Left ventricle myocardium inferior (tissue), 1 donor: Measurements from ENCODE around the gene RPS6KA4. TPM values are rescaled to one million over a fixed set of nuclear protein-coding genes. Genes with fewer than 3 reads are reported as not detected.

Experiments used
- DNase-seq: peaks from one replicate; pipeline ENCODE4 v3.0.0-alpha.2; 2020
- H3K27ac ChIP-seq: fragments of 200-600 bp; replicated peaks from 2 replicates; pipeline ENCODE4 v1.8.0; 2021
- H3K27me3 ChIP-seq: fragments of 200-600 bp; 2 replicates; pipeline ENCODE4 v1.8.0; 2021; ENCODE audit warnings: low read depth
- H3K36me3 ChIP-seq: fragments of 200-600 bp; 2 replicates; pipeline ENCODE4 v1.8.0; 2021
- H3K4me1 ChIP-seq: fragments of 200-600 bp; 2 replicates; pipeline ENCODE4 v1.8.0; 2021
- H3K4me3 ChIP-seq: fragments of 200-600 bp; 2 replicates; pipeline ENCODE4 v1.8.0; 2021; ENCODE audit warnings: mild to moderate bottlenecking, moderate library complexity
- H3K9me3 ChIP-seq: fragments of 200-600 bp; replicated peaks from 2 replicates; pipeline ENCODE4 v1.8.0; 2021
- intact Hi-C: fragments of 100-400 bp; cut with micrococcal nuclease; formaldehyde crosslinking; loops from one replicate; pipeline ENCODE4 v1.11.0; 2022
- long read RNA-seq: library from polyadenylated mRNA; unstranded; transcript quantifications from one replicate; pipeline ENCODE4 v2.0.0, GENCODE V29; 2021
- total RNA-seq: library from RNA; stranded (reverse); fragmentation: NEBNext Ultra II Directional; extraction: Animal tissue kit (Norgen Biotek cat#: 25700); gene quantifications from one replicate; pipeline ENCODE4 v1.2.1, GENCODE V29; 2021
- TF ChIP-seq, protein P1 (sequence below): fragments of 200-600 bp; IDR thresholded peaks from 2 replicates; pipeline ENCODE4 v1.8.0; 2021; ENCODE audit warnings: antibody characterized with exemption, mild to moderate bottlenecking, borderline replicate concordance
- donor health status: DM: no; HTN: yes; CAD: no; lungs with severe emphysema.

Gene RPS6KA4
- 16.8 TPM for total RNA-seq
- long read RNA-seq, transcript RPS6KA4-201 (17 exons, 3,119 nt): major isoform, 23 of 39 reads
- long read RNA-seq, partial matches to known transcripts: 4 of 39 reads
- long read RNA-seq, other reads (novel, unspliced or antisense): 6 of 39 reads

DNA sequence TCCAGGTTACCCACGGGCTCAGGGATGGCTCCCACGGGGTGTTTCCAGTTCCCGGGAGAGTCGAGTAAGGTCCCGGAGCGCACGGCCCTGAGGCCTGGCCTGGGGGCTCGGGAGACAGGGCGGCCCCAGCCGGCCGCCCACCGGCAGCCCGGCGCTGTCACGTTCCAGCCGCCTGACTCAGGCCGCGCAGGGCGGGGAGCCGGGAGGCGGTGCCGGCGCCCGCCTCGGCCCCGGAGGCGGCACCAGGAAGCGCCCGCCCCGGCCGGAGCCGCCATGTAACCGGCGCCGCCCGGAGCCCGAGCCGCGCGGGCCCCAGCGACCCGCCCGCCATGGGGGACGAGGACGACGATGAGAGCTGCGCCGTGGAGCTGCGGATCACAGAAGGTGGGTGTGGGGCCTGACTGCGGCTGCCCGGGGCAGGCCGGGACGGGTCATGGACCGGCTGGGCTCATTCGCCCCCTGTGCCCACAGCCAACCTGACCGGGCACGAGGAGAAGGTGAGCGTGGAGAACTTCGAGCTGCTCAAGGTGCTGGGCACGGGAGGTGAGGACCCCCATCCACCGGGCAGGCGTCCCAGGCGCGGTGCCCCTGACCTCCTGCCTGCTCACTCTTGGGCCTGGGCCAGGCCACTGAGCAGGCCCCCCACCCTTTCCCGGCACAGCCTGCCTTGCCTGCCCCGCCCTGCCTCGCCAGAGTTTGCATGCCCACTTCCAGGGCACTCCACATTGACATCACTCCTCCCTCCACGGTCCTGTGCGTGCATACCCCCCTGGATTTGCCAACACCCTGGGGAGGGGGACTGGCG, at the start of gene RPS6KA4:
Gene RPS6KA4 (plus strand): TSS at position 256 of the 805 bp plus-strand sequence. CDS start 74 bp downstream, at position 330.
- H3K36me3 ChIP-seq: peaks cover 39% of the 10 kb centered on the region
- H3K27ac ChIP-seq: peak within 1 kb of the TSS; percentile 92
- peaks cover 48% of the 10 kb centered on the region for H3K4me1 ChIP-seq
- intact Hi-C loops: no loop called here
- H3K27me3 ChIP-seq: no peaks in the 10 kb centered on the region
- peak; percentile 68 for DNase-seq
- TF ChIP-seq, protein P1, sequence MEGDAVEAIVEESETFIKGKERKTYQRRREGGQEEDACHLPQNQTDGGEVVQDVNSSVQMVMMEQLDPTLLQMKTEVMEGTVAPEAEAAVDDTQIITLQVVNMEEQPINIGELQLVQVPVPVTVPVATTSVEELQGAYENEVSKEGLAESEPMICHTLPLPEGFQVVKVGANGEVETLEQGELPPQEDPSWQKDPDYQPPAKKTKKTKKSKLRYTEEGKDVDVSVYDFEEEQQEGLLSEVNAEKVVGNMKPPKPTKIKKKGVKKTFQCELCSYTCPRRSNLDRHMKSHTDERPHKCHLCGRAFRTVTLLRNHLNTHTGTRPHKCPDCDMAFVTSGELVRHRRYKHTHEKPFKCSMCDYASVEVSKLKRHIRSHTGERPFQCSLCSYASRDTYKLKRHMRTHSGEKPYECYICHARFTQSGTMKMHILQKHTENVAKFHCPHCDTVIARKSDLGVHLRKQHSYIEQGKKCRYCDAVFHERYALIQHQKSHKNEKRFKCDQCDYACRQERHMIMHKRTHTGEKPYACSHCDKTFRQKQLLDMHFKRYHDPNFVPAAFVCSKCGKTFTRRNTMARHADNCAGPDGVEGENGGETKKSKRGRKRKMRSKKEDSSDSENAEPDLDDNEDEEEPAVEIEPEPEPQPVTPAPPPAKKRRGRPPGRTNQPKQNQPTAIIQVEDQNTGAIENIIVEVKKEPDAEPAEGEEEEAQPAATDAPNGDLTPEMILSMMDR: peak; percentile 8
- H3K4me3 ChIP-seq: peak within 1 kb of the TSS; percentile 83
- no peaks in the 10 kb centered on the region for H3K9me3 ChIP-seq

DNA sequence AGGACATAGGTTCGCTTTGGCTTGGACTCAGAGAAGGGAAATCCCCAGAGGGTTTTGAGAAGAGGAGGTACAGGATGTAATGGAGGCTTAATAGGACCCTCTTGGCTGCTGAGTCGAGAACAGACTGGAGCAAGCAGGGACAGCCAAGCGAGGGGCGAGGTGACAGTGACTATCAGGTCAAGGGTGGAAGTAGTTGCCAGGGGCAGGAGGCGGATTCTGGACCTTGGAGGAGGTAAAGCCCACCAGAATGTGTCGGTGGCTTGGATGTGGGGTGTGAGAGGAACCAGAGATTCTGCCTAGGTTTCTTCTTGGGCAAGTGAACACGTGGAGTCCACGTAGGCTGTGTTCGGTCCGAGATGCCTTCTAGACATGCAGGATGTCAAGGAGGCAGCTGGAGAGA, 46.0 kb upstream of the RPS6KA4 start:
- intact Hi-C loops: no loop called here
- no peak for DNase-seq
- H3K9me3 ChIP-seq: no peaks in the 10 kb centered on the region
- peaks cover 63% of the 10 kb centered on the region for H3K4me1 ChIP-seq
- no peaks in the 10 kb centered on the region for H3K27me3 ChIP-seq
- TF ChIP-seq, protein P1: no peak
- peaks cover 31% of the 10 kb centered on the region for H3K36me3 ChIP-seq
- peak overlapping the region; percentile 64 for H3K27ac ChIP-seq
- no peak overlapping the region for H3K4me3 ChIP-seq

DNA sequence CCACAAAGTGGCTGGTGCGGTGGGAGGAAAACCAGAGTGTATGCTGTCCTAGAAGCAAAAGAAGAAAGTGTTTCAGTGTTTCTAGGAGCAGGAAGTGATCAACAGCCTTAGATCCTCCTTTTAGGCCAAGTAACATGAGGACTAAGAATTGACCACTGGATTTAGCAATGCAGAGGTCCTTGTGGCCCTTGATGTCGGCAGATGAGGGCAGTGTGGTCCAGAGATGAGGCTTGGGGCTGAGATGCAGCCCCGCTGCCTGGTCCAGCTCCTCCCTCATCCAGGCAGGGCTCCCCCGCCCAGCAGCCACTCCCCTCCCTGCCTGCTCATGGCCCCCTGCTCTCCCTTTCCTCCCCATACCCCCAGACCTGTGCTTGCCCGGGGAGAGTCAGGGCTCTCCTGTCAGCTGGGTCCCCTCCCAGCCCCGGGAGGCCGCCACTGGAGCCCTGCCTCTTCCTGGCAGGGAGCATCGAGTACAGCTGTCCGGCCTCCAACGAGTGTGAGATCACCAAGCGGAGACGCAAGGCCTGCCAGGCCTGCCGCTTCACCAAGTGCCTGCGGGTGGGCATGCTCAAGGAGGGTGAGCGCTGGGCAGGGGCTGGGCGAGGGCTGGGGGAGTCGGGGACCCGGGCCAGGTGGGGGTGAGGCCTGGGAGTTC, 45.3 kb upstream of the RPS6KA4 start:
- H3K4me1 ChIP-seq: peaks cover 68% of the 10 kb centered on the region
- H3K4me3 ChIP-seq: peak overlapping the region; percentile 44
- DNase-seq: peak; percentile 69
- H3K27ac ChIP-seq: peak overlapping the region; percentile 64
- TF ChIP-seq, protein P1: no peak
- H3K36me3 ChIP-seq: peaks cover 31% of the 10 kb centered on the region
- intact Hi-C loops: no loop called here
- H3K9me3 ChIP-seq: no peaks in the 10 kb centered on the region
- H3K27me3 ChIP-seq: no peaks in the 10 kb centered on the region

DNA sequence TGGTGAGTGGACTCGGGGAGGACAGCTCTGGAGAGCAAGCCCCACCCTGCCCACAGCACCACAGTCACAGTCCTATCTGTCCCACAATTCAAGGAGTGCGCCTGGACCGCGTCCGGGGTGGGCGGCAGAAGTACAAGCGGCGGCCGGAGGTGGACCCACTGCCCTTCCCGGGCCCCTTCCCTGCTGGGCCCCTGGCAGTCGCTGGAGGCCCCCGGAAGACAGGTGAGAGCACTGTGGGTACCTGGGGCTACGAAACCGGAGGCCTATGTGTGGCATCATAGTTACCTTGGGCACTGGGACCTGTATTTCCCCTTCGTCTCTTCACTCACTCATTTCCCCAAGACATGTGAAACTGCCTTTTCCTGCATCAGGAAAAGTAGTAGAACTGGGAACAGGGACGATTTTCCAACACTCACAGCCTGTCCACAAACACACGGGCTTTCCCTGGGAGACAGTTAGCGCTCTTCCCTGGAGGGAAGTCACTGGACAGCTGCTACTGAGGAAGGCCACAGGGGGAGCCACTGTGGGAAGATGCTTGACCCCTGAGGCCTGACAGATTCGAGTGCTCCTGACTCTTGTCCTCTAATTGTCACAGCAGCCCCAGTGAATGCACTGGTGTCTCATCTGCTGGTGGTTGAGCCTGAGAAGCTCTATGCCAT, 44.7 kb upstream of the RPS6KA4 start:
- H3K4me1 ChIP-seq: peaks cover 75% of the 10 kb centered on the region
- DNase-seq: no peak

More for the DNA sequence above, 44.7 kb upstream of the RPS6KA4 start:
- intact Hi-C loops: no loop called here
- TF ChIP-seq, protein P1: no peak
- peaks cover 29% of the 10 kb centered on the region for H3K36me3 ChIP-seq
- no peaks in the 10 kb centered on the region for H3K9me3 ChIP-seq
- H3K27ac ChIP-seq: peak overlapping the region; percentile 64
- peak overlapping the region; percentile 44 for H3K4me3 ChIP-seq
- H3K27me3 ChIP-seq: no peaks in the 10 kb centered on the region
